Measurements from ENCODE around the gene SLC41A1.

DNA sequence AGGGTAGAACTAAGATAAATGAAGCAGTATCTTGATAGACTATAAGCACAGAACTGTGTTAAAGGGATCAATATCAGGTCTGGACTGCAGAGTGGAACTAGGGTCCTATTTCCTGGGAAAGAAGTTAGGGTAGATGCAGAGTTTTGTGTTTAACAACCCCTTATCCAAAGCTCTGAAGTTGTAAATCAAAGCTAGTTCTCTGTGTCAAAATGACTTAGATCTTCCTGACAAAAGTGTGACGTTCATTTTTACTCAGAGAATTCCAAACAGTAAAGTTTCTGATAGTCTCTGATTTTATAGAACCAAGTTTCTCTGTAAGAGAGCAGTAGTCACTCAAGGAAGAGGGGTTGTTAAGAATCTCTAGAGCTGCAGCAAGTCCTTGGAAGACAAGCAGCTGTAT is 71.3 kb downstream of the SLC41A1 start:
- TF ChIP-seq EZH2phosphoT487 (IDR thresholded peaks at IDR 0.05; ENCODE audit: low read length): no peak
- TF ChIP-seq, protein P1, sequence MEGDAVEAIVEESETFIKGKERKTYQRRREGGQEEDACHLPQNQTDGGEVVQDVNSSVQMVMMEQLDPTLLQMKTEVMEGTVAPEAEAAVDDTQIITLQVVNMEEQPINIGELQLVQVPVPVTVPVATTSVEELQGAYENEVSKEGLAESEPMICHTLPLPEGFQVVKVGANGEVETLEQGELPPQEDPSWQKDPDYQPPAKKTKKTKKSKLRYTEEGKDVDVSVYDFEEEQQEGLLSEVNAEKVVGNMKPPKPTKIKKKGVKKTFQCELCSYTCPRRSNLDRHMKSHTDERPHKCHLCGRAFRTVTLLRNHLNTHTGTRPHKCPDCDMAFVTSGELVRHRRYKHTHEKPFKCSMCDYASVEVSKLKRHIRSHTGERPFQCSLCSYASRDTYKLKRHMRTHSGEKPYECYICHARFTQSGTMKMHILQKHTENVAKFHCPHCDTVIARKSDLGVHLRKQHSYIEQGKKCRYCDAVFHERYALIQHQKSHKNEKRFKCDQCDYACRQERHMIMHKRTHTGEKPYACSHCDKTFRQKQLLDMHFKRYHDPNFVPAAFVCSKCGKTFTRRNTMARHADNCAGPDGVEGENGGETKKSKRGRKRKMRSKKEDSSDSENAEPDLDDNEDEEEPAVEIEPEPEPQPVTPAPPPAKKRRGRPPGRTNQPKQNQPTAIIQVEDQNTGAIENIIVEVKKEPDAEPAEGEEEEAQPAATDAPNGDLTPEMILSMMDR (IDR thresholded peaks at IDR 0.05; ENCODE audit: low read length): no peak
- TF ChIP-seq EZH2 (optimal IDR thresholded peaks at IDR 0.05; ENCODE audit: low read depth, low read length): no peak
